Erythroblast (primary cell): ENCODE results near the gene SH2D1B.

Experiments
- GATA1 ChIP-seq: IDR thresholded peaks from 2 replicates; pipeline ENCODE4 v1.6.1; 2011; ENCODE audit warnings: low read depth, mild to moderate bottlenecking, control low read depth, low read length, moderate library complexity
- POLR2A ChIP-seq: IDR thresholded peaks from 2 replicates; pipeline ENCODE4 v1.6.1; 2011; ENCODE audit warnings: mild to moderate bottlenecking, low read length

DNA sequence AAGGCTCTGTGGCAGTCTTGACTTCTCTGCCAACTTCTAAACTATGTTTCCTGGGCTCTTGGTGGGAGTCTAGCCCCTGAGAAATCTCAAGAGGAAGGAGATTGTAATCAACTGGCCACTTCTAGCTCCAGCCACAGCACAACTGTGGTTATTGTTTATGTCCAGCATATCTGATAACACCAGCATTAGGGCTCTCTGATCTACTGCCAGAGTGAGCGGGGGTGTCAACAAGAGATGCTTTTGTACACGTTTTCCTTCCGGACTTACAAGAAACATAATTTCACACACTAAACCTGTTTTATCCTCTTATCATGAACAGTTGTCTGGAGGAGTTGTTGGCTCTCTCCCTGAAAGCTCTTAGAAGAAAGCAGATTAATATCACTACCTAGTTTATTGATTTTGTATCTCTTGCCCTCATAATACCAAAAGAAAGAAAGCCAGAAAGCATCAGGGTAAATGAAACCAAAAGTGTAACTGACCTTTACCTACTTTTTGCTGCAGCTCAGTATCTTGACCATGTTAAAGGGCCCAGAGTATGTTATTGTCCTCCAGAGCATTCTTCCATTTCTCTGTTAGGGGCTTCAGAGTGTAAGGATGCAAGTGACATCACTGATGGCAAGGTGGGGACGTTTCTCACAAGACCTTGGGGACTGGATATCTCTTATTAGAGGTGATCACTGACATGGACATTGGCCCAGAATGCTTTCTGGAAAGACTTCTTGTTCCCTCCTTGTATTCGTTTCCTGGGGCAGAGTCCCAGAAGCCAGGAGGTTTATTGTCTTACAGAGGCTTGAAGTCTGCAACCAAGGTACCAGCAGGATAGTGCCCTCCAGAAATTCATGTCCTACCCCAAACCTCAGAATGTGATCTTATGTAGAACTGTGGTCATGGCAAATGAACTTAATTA, 9.6 kb upstream of the SH2D1B start:
- TF ChIP-seq POLR2A (no peak), GATA1 (no peak)
